MM.1S (cell line): Measurements from ENCODE around the gene DGAT2.
A peak's percentile ranks its signal among the peaks of the same experiment; 100 is the strongest.

Experiments used
- DNase-seq: peaks from one replicate; pipeline ENCODE4 v3.0.0-alpha.2; 2015
- H2AFZ ChIP-seq: fragments of 300-600 bp; sonication (generic); 2 replicates; pipeline ENCODE4 v1.6.0; 2016; ENCODE audit warnings: antibody characterized with exemption, low read length
- H3F3A ChIP-seq: fragments of 300-600 bp; sonication (generic); 2 replicates; pipeline ENCODE4 v1.6.1; 2016; ENCODE audit warnings: mild to moderate bottlenecking, antibody characterized with exemption, low read length, moderate library complexity, mixed read lengths; ENCODE audit not compliant: insufficient read depth
- H3K27ac ChIP-seq: fragments of 300-600 bp; sonication (generic); 2 replicates; pipeline ENCODE4 v1.5.1; 2016; ENCODE audit warnings: mild to moderate bottlenecking, low read length
- H3K27me3 ChIP-seq: fragments of 300-600 bp; sonication (generic); replicated peaks from 2 replicates; pipeline ENCODE4 v1.6.0; 2016; ENCODE audit warnings: low read length; ENCODE audit not compliant: insufficient read depth
- H3K36me3 ChIP-seq: fragments of 300-600 bp; sonication (generic); replicated peaks from 2 replicates; pipeline ENCODE4 v1.6.1; 2016; ENCODE audit warnings: mild to moderate bottlenecking, low read length, mixed read lengths; ENCODE audit not compliant: insufficient read depth
- H3K4me1 ChIP-seq: fragments of 300-600 bp; sonication (generic); 2 replicates; pipeline ENCODE4 v1.6.1; 2016; ENCODE audit warnings: low read length, mixed read lengths
- H3K4me2 ChIP-seq: fragments of 300-600 bp; sonication (generic); 2 replicates; pipeline ENCODE4 v1.6.0; 2016; ENCODE audit warnings: low read depth, low read length
- H3K4me3 ChIP-seq: fragments of 300-600 bp; sonication (generic); 2 replicates; pipeline ENCODE4 v1.5.1; 2016; ENCODE audit warnings: low read length, mixed read lengths
- H3K79me2 ChIP-seq: fragments of 300-600 bp; sonication (generic); 2 replicates; pipeline ENCODE4 v1.6.1; 2016; ENCODE audit warnings: mixed run types, low read length, mixed read lengths
- H3K9ac ChIP-seq: fragments of 300-600 bp; sonication (generic); 2 replicates; pipeline ENCODE4 v1.6.1; 2016; ENCODE audit warnings: low read length, mixed read lengths
- H3K9me2 ChIP-seq: fragments of 300-600 bp; sonication (generic); replicated peaks from 2 replicates; pipeline ENCODE4 v1.6.1; 2016; ENCODE audit warnings: mild to moderate bottlenecking, low read length, mixed read lengths; ENCODE audit not compliant: insufficient read depth
- H3K9me3 ChIP-seq: fragments of 300-600 bp; sonication (generic); replicated peaks from 2 replicates; pipeline ENCODE4 v1.6.1; 2016; ENCODE audit warnings: mild to moderate bottlenecking, low read length, mixed read lengths; ENCODE audit not compliant: insufficient read depth
- H4K20me1 ChIP-seq: fragments of 300-600 bp; sonication (generic); 2 replicates; pipeline ENCODE4 v1.6.1; 2016; ENCODE audit warnings: mild to moderate bottlenecking, low read length, moderate library complexity, mixed read lengths; ENCODE audit not compliant: insufficient read depth
- CTCF ChIP-seq: fragments of 300-600 bp; sonication (generic); IDR thresholded peaks from 2 replicates; pipeline ENCODE4 v1.5.1; 2016; ENCODE audit warnings: antibody characterized with exemption, low read length, mixed read lengths
- EZH2 ChIP-seq: fragments of 300-600 bp; sonication (generic); optimal IDR thresholded peaks from 2 replicates; pipeline ENCODE3; 2017; ENCODE audit warnings: low read depth, mild to moderate bottlenecking, antibody characterized with exemption, low read length, mixed read lengths
- EZH2phosphoT487 ChIP-seq: fragments of 300-600 bp; sonication (generic); IDR thresholded peaks from 2 replicates; pipeline ENCODE4 v1.6.1; 2018; ENCODE audit warnings: antibody characterized with exemption, low read length

The DGAT2 gene

GRCh38 chr11:75823415-75823814 lies 54.8 kb downstream of the DGAT2 start:
- peaks cover 11% of the 10 kb centered on the region for H3F3A ChIP-seq
- no peak overlapping the region for H2AFZ ChIP-seq
- H3K4me3 ChIP-seq = no peak overlapping the region
- peak overlapping the region; percentile 4; the same call in 1 of the 2 replicates for H3K27ac ChIP-seq
- H3K9me2 ChIP-seq = no peaks in the 10 kb centered on the region
- H3K9ac ChIP-seq = no peak overlapping the region
- no peak for TF ChIP-seq CTCF
- no peak for TF ChIP-seq EZH2phosphoT487
- no peak for TF ChIP-seq EZH2
- peaks cover 21% of the 10 kb centered on the region for H3K4me1 ChIP-seq
- no peaks in the 10 kb centered on the region for H3K9me3 ChIP-seq
- peaks cover 74% of the 10 kb centered on the region for H3K79me2 ChIP-seq
- no peak for DNase-seq
- no peaks in the 10 kb centered on the region for H4K20me1 ChIP-seq
- H3K27me3 ChIP-seq = no peaks in the 10 kb centered on the region
- peak overlapping the region; percentile 51 for H3K4me2 ChIP-seq
- no peaks in the 10 kb centered on the region for H3K36me3 ChIP-seq

- DNase-seq = no peak
- peaks cover 21% of the 10 kb centered on the region for H3K4me1 ChIP-seq
- H3K9me3 ChIP-seq = no peaks in the 10 kb centered on the region
- H3K79me2 ChIP-seq = peaks cover 72% of the 10 kb centered on the region
- H3K27ac ChIP-seq = peak overlapping the region; percentile 69; the same call in 1 of the 2 replicates
- no peaks in the 10 kb centered on the region for H3K36me3 ChIP-seq
- peak overlapping the region; percentile 51 for H3K4me2 ChIP-seq
- H3K4me3 ChIP-seq = peak overlapping the region; percentile 19; the same call in 1 of the 2 replicates
- no peak for TF ChIP-seq EZH2phosphoT487
- no peak overlapping the region for H3K9ac ChIP-seq
- H3K27me3 ChIP-seq = no peaks in the 10 kb centered on the region
- no peaks in the 10 kb centered on the region for H3K9me2 ChIP-seq
- no peaks in the 10 kb centered on the region for H4K20me1 ChIP-seq
- H3F3A ChIP-seq = peaks cover 11% of the 10 kb centered on the region
- H2AFZ ChIP-seq = no peak overlapping the region
These were observed 55.4 kb downstream of the DGAT2 start for GRCh38 chr11:75823946-75824345.

- H2AFZ ChIP-seq = no peak overlapping the region
- H3K9me3 ChIP-seq = no peaks in the 10 kb centered on the region
- H3F3A ChIP-seq = peaks cover 11% of the 10 kb centered on the region
- no peaks in the 10 kb centered on the region for H3K9me2 ChIP-seq
- H4K20me1 ChIP-seq = no peaks in the 10 kb centered on the region
- H3K79me2 ChIP-seq = peaks cover 60% of the 10 kb centered on the region
- H3K9ac ChIP-seq = no peak overlapping the region
- H3K36me3 ChIP-seq = no peaks in the 10 kb centered on the region
- peaks cover 21% of the 10 kb centered on the region for H3K4me1 ChIP-seq
- no peak overlapping the region for H3K4me3 ChIP-seq
- no peaks in the 10 kb centered on the region for H3K27me3 ChIP-seq
- TF ChIP-seq CTCF (no peak), EZH2phosphoT487 (no peak), EZH2 (no peak)
- DNase-seq = no peak
- no peak overlapping the region for H3K4me2 ChIP-seq
- H3K27ac ChIP-seq = no peak overlapping the region
These were observed 58.1 kb downstream of the DGAT2 start for GRCh38 chr11:75826461-75827230.

GRCh38 chr11:75827562-75827961 lies 59.0 kb downstream of the DGAT2 start:
- Histone ChIP-seq H3K9ac (no peak overlapping the region), H3K27me3 (no peaks in the 10 kb centered on the region), H3K36me3 (no peaks in the 10 kb centered on the region), H3K27ac (no peak overlapping the region), H2AFZ (no peak overlapping the region), H3K4me1 (peaks cover 20% of the 10 kb centered on the region), H3K9me3 (no peaks in the 10 kb centered on the region), H3K79me2 (peaks cover 56% of the 10 kb centered on the region), H4K20me1 (no peaks in the 10 kb centered on the region), H3K4me2 (no peak overlapping the region), H3F3A (peaks cover 11% of the 10 kb centered on the region), H3K9me2 (no peaks in the 10 kb centered on the region), H3K4me3 (no peak overlapping the region)
- DNase-seq = no peak
- TF ChIP-seq EZH2phosphoT487 (no peak), EZH2 (no peak), CTCF (no peak)
